Left cardiac atrium (tissue), 4 donors: ENCODE data around the gene KCNG2. TPM values are rescaled to one million over a fixed set of nuclear protein-coding genes. Genes with fewer than 3 reads are reported as not detected.
A peak's percentile ranks its signal among the peaks of the same experiment; 100 is the strongest.

Experiments used
- ATAC-seq, 2 donors: fragments of 200-7000 bp; cut with Tn5 transposase; one replicate each; pipeline ENCODE4 v1.9.1; 2020; ENCODE audit warnings: mild to moderate bottlenecking in 2 of 2, moderate library complexity in 2 of 2
- DNase-seq: peaks from one replicate; pipeline ENCODE4 v3.0.0-alpha.2; 2020
- intact Hi-C, 2 donors: fragments of 100-400 bp; cut with DNase I; formaldehyde crosslinking; loops; one replicate each; pipeline versions ENCODE4 v1.14.1 to v1.15.1; 2022 to 2023
- total RNA-seq, 2 donors: library from RNA; stranded (reverse); fragmentation: NEBNext Ultra II Directional; extraction: Animal tissue kit (Norgen Biotek cat#: 25700); gene quantifications; one replicate each; pipeline ENCODE4 v1.2.1, GENCODE V29; 2021
- donor health status: DM: no; HTN: yes; CAD: no.
- donor health status: DM: no; HTN: yes; CAD: no; lungs with severe emphysema.
- donor health status: DM: yes; HTN: yes; CAD: no.
- donor health status: Dilated cardiomyopathy.

KCNG2 gene
- total RNA-seq, 2 donors from 2014 or later, result 0.15 TPM; not detected in 1

GRCh38 chr18:79809482-79810192 is 11.9 kb downstream of the KCNG2 start:
- intact Hi-C loops, result no loop called here
- ATAC-seq (no peak), DNase-seq (no peak)

- no peak for ATAC-seq
- intact Hi-C loops, result no loop called here
- DNase-seq, result no peak
Measured at GRCh38 chr18:79812052-79812451, 14.3 kb downstream of the KCNG2 start.

- DNase-seq, result no peak
- no peak for ATAC-seq
- intact Hi-C loops, result no loop called here
Measured at GRCh38 chr18:79814373-79814772, 16.6 kb downstream of the KCNG2 start.

- ATAC-seq, result no peak
- DNase-seq, result no peak
- intact Hi-C loops, result no loop called here
Measured at GRCh38 chr18:79815657-79816056, 17.9 kb downstream of the KCNG2 start.

- intact Hi-C loops, result no loop called here
- ATAC-seq, result no peak
- no peak for DNase-seq
Measured at GRCh38 chr18:79816092-79816491, 18.4 kb downstream of the KCNG2 start.

- DNase-seq, result no peak
- ATAC-seq, result no peak
- intact Hi-C loops, result no loop called here
Measured at GRCh38 chr18:79816981-79817606, 19.4 kb downstream of the KCNG2 start.

GRCh38 chr18:79817607-79817998 is 19.9 kb downstream of the KCNG2 start:
- intact Hi-C loops, result no loop called here
- DNase-seq, result no peak
- no peak for ATAC-seq

GRCh38 chr18:79818036-79818435 is 20.3 kb downstream of the KCNG2 start:
- ATAC-seq, result peak in 1 of 2 donors; percentile 12
- no peak for DNase-seq
- intact Hi-C loops, result no loop called here

GRCh38 chr18:79818631-79819030 is 20.9 kb downstream of the KCNG2 start:
- DNase-seq (no peak), ATAC-seq (no peak)
- intact Hi-C loops, result no loop called here

GRCh38 chr18:79819064-79819967 is 21.6 kb downstream of the KCNG2 start:
- no peak for ATAC-seq
- DNase-seq, result no peak
- intact Hi-C loops, result no loop called here

- ATAC-seq (peak; percentile 38 to 66), DNase-seq (no peak)
- intact Hi-C loops, result no loop called here
Measured at GRCh38 chr18:79819968-79820351, 22.2 kb downstream of the KCNG2 start.

- no peak for ATAC-seq
- intact Hi-C loops, result no loop called here
- DNase-seq, result no peak
Measured at GRCh38 chr18:79823120-79823519, 25.4 kb downstream of the KCNG2 start.

- ATAC-seq, result peak; percentile 44 to 53
- no peak for DNase-seq
- intact Hi-C loops, result no loop called here
Measured at GRCh38 chr18:79825913-79826312, 28.2 kb downstream of the KCNG2 start.

GRCh38 chr18:79826966-79827365 is 29.2 kb downstream of the KCNG2 start:
- DNase-seq (no peak), ATAC-seq (no peak)
- intact Hi-C loops, result no loop called here

- no peak for ATAC-seq
- no peak for DNase-seq
- intact Hi-C loops, result no loop called here
Measured at GRCh38 chr18:79828258-79828657, 30.5 kb downstream of the KCNG2 start.

GRCh38 chr18:79829136-79829854 is 31.6 kb downstream of the KCNG2 start:
- intact Hi-C loops, result no loop called here
- ATAC-seq (no peak), DNase-seq (no peak)

GRCh38 chr18:79832169-79832568 is 34.4 kb downstream of the KCNG2 start:
- no peak for DNase-seq
- no peak for ATAC-seq
- intact Hi-C loops, result no loop called here

GRCh38 chr18:79834834-79835233 is 37.1 kb downstream of the KCNG2 start:
- intact Hi-C loops, result no loop called here
- ATAC-seq (no peak), DNase-seq (no peak)

GRCh38 chr18:79841936-79842335 is 44.2 kb downstream of the KCNG2 start:
- no peak for ATAC-seq
- intact Hi-C loops, result no loop called here
- DNase-seq, result no peak
